Pancreas (tissue), 10 donors: ENCODE data around the gene TEC. TPM values are rescaled to one million over a fixed set of nuclear protein-coding genes. Genes with fewer than 3 reads are reported as not detected.

Experiments
- ATAC-seq, 4 donors: fragments of 200-7000 bp; cut with Tn5 transposase; one replicate each; pipeline versions ENCODE4 v1.8.0 to v1.9.1; 2020; ENCODE audit warnings: mild to moderate bottlenecking in 4 of 4, moderate library complexity in 4 of 4
- DNase-seq, 6 donors: peaks; one replicate each; pipeline ENCODE4 v3.0.0-alpha.2; 2020
- FAIRE-seq: peaks from 2 replicates; lab custom pipeline; 2012; peaks lifted over from hg19 to GRCh38; lab: Jason Lieb, UNC
- H3K27ac ChIP-seq, 4 donors: fragments of 200-600 bp; sonication (generic); 1 replicate in 3 of 4; 2 replicates in 1 of 4; pipeline versions ENCODE4 v1.5.0 to v1.8.0; 2020
- H3K27me3 ChIP-seq, 4 donors: fragments of 200-600 bp; one replicate each; pipeline ENCODE4 v1.8.0; 2021
- H3K36me3 ChIP-seq, 3 donors: fragments of 200-600 bp; sonication (generic) in 1 of 3; one replicate each; pipeline versions ENCODE4 v1.5.0 to v1.8.0; 2020 to 2021
- H3K4me1 ChIP-seq, 3 donors: fragments of 200-600 bp; one replicate each; pipeline ENCODE4 v1.8.0; 2021
- H3K4me3 ChIP-seq, 4 donors: fragments of 200-600 bp; sonication (generic) in 2 of 4; one replicate each; pipeline versions ENCODE4 v1.5.0 to v1.8.0; 2020 to 2021
- H3K9me3 ChIP-seq, 4 donors: fragments of 200-600 bp; one replicate each; pipeline ENCODE4 v1.8.0; 2021
- WGBS, 2 donors: extraction: QIAGEN DNeasy Blood & Tissue Kit; methylation state at CpG; one replicate each; pipeline ENCODE4 v1.1.7; 2013; 5-methylcytosine and 5-hydroxymethylcytosine counted together
- intact Hi-C, 3 donors: fragments of 100-400 bp; cut with DNase I; formaldehyde crosslinking; loops; one replicate each; pipeline versions ENCODE4 v1.11.1 to v1.14.2; 2022
- polyA plus RNA-seq, 2 donors: library from polyadenylated mRNA; stranded (reverse); fragments of 200-250 nt; gene quantifications; one replicate each; pipeline ENCODE4 v1.2.3, GENCODE V29; 2013
- total RNA-seq, 6 donors: library from RNA; stranded (reverse); fragmentation: NEBNext Ultra II Directional in 4 of 6; extraction: Animal tissue kit (Norgen Biotek cat#: 25700) in 4 of 6; gene quantifications; one replicate each; pipeline versions ENCODE4 v1.2.1 to v1.2.4, GENCODE V29; 2021 to 2023
- TF ChIP-seq, protein P1 (sequence below), 4 donors: fragments of 200-600 bp; sonication (generic) in 3 of 4; IDR thresholded peaks; one replicate each; pipeline versions ENCODE4 v1.5.0 to v1.8.0; 2021; ENCODE audit warnings: antibody characterized with exemption in 4 of 4
- donor health status: healthy with polysubstance abuse.
- donor health status: DM: no; HTN: no; CAD: no; lungs with moderate emphysema.
- donor health status: DM: no; HTN: no; CAD: no.
- donor health status: control.
- donor health status: control.
- donor health status: Bipolar disorder and iron deficiency.
- donor health status: DM: yes; HTN: yes; CAD: no.
- donor health status: DM: no; HTN: no; CAD: no.
- donor health status: DM: no; HTN: no; CAD: no.
- donor health status: DM: yes; HTN: yes; CAD: no.

The TEC gene
- total and polyA plus RNA-seq, 8 donors: 0.49 to 3.0 (median 0.97) TPM

DNA sequence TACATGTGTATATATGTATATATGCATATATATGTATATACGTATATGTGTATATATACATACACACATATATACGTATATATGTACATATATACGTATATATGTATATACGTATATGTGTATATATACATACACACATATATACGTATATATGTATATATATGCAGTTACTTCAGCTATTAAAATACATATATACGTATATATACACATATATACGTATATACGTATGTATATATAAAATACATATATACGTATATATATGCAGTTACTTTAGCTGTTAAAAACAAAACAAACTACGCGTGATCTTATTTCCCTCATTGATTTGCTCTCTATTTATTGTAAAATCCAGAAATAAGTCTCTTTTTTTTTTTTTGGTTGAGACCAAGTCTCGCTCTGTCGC, 149.5 kb downstream of the TEC start:
- FAIRE-seq: peak; percentile 59
- TF ChIP-seq, protein P1, sequence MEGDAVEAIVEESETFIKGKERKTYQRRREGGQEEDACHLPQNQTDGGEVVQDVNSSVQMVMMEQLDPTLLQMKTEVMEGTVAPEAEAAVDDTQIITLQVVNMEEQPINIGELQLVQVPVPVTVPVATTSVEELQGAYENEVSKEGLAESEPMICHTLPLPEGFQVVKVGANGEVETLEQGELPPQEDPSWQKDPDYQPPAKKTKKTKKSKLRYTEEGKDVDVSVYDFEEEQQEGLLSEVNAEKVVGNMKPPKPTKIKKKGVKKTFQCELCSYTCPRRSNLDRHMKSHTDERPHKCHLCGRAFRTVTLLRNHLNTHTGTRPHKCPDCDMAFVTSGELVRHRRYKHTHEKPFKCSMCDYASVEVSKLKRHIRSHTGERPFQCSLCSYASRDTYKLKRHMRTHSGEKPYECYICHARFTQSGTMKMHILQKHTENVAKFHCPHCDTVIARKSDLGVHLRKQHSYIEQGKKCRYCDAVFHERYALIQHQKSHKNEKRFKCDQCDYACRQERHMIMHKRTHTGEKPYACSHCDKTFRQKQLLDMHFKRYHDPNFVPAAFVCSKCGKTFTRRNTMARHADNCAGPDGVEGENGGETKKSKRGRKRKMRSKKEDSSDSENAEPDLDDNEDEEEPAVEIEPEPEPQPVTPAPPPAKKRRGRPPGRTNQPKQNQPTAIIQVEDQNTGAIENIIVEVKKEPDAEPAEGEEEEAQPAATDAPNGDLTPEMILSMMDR (IDR thresholded peaks at IDR 0.05): no peak
- Histone ChIP-seq H3K27ac (no peak overlapping the region), H3K27me3 (no peaks in the 10 kb centered on the region), H3K36me3 (no peaks in the 10 kb centered on the region), H3K9me3 (no peaks in the 10 kb centered on the region), H3K4me3 (no peak overlapping the region), H3K4me1 (no peaks in the 10 kb centered on the region)
- intact Hi-C loops: no loop called here
- ATAC-seq: no peak
- WGBS, 2 donors: 82 to 84% methylated on average over 13 of the region's 13 CpGs
- no peak for DNase-seq

DNA sequence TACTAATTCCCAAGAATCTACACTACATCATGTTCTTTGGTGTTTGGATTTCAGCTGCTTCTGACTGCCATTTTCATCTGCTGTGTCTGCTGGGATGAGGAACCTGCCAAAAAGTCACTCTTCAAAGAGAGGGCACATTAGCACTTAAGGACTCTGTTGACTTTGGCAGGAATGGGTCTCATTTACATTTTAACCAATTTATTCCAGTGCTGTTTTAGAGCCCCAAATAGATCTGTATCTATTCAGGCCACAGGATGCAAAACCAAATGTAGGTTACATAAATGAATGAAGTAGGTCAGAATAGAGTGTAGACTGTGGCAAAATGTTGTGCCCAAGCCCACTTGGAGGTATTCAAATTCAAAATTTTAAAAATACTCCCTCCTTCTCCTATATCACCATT, 150.0 kb downstream of the TEC start:
- H3K4me1 ChIP-seq: no peaks in the 10 kb centered on the region

DNA sequence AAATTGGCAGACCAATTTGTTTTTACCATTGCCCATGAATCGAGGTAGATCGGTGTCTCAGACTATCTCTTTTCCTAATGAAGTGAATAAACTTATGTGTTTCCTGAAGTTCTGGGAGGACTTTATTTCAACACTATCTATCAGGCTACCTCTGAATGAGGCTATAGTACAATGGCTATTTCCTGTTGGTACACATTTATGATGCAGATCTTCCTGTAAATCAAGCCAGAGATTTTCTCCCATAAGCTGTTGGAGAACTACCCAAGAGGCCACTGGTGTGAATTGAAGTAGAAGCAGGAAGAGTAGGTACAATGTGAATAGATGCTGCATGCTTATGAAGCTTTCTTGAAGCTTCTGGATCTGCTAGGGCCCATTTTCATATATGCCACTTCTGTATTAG, 151.6 kb downstream of the TEC start:
- intact Hi-C loops: no loop called here
- no peak for FAIRE-seq
- Histone ChIP-seq H3K4me1 (no peaks in the 10 kb centered on the region), H3K27ac (no peak overlapping the region), H3K9me3 (no peaks in the 10 kb centered on the region), H3K27me3 (no peaks in the 10 kb centered on the region), H3K36me3 (no peaks in the 10 kb centered on the region), H3K4me3 (no peak overlapping the region)
- ATAC-seq: no peak
- DNase-seq: no peak
- TF ChIP-seq, protein P1 (IDR thresholded peaks at IDR 0.05): no peak
- 82 to 92% methylated on average over 2 of the region's 2 CpGs for WGBS, 2 donors

More for the DNA sequence above, 150.0 kb downstream of the TEC start:
- FAIRE-seq (no peak), ATAC-seq (no peak), DNase-seq (no peak)
- TF ChIP-seq, protein P1 (IDR thresholded peaks at IDR 0.05): no peak
- Histone ChIP-seq H3K27me3 (no peaks in the 10 kb centered on the region), H3K9me3 (no peaks in the 10 kb centered on the region), H3K27ac (no peak overlapping the region), H3K36me3 (no peaks in the 10 kb centered on the region), H3K4me3 (no peak overlapping the region)
- intact Hi-C loops: no loop called here

DNA sequence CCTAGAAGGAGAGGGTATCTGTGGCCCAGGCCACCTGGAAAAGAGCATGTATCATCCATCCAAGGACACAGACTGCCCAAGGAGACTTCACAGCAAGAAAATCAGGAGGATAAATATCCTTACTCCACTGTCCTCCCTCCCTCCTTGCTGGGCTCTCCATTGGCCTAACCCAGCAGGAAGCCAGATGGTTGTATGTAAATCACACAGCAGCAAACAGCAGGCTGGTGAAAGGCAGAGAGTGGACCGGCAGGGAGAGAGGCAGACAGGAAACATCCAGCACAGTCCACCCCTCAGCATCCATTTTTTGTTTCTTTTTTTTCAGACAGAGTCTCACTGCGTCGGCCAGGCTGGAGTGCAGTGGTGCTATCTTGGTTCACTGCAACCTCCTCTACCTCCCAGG, 153.1 kb downstream of the TEC start:
- TF ChIP-seq, protein P1 (IDR thresholded peaks at IDR 0.05): no peak
- intact Hi-C loops: no loop called here
- no peak for ATAC-seq
- no peak overlapping the region for H3K27ac ChIP-seq
- WGBS, 2 donors: 79 to 80% methylated on average over 3 of the region's 3 CpGs
- H3K36me3 ChIP-seq: no peaks in the 10 kb centered on the region
- FAIRE-seq: no peak
- DNase-seq: no peak
- no peaks in the 10 kb centered on the region for H3K4me1 ChIP-seq
- no peaks in the 10 kb centered on the region for H3K27me3 ChIP-seq
- H3K9me3 ChIP-seq: no peaks in the 10 kb centered on the region
- H3K4me3 ChIP-seq: no peak overlapping the region

DNA sequence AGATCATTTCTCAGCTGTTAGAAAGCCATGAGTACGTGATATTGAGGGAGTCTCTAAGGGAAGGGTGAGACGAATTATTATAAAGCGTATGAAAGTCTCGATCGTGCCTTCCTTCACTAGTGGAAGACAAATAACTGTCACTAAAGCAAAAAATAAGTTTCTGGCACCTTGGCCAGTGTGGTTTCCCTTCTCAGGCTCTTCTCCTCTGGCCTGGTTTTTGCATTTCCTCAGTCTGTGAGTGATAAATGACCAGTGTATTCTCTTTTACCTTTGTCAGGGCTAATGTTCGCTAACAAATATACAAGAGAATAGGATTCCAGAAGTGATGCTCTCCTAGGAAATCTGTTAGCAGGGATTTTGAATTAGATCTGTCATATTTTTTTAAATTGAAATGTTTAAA, 155.2 kb downstream of the TEC start:
- H3K27ac ChIP-seq: no peak overlapping the region
- ATAC-seq (no peak), DNase-seq (no peak), FAIRE-seq (no peak)
- H3K36me3 ChIP-seq: no peaks in the 10 kb centered on the region
- TF ChIP-seq, protein P1 (IDR thresholded peaks at IDR 0.05): no peak
- no peak overlapping the region for H3K4me3 ChIP-seq
- WGBS, 2 donors: 66 to 71% methylated on average over 6 of the region's 6 CpGs
- H3K9me3 ChIP-seq: no peaks in the 10 kb centered on the region
- intact Hi-C loops: no loop called here
- H3K27me3 ChIP-seq: no peaks in the 10 kb centered on the region
- H3K4me1 ChIP-seq: no peaks in the 10 kb centered on the region
